Transverse colon (tissue), 4 donors: ENCODE data around the gene PPP1R1B.

Experiments used
- EP300 ChIP-seq: sonication (generic); formaldehyde crosslinking; IDR thresholded peaks from one replicate; pipeline ENCODE4 v1.6.1; 2017; ENCODE audit warnings: antibody characterized with exemption, low read depth
- POLR2AphosphoS5 ChIP-seq, 3 donors: sonication (generic); formaldehyde crosslinking; IDR thresholded peaks; one replicate each; pipeline ENCODE4 v1.6.1; 2016; ENCODE audit warnings: antibody characterized with exemption in 3 of 3
- TF ChIP-seq, protein P1 (sequence below), 5 experiments: fragments of 200-600 bp in 3 of 5; fragments of 450-650 bp in 2 of 5; sonication (generic) in 3 of 5; IDR thresholded peaks; 1 replicate in 2 of 5; 2 replicates in 3 of 5; pipeline ENCODE4 v1.5.1; 2016 to 2017; ENCODE audit warnings: antibody characterized with exemption in 5 of 5, inconsistent platforms in 3 of 5, mild to moderate bottlenecking in 2 of 5, moderate library complexity in 1 of 5

DNA sequence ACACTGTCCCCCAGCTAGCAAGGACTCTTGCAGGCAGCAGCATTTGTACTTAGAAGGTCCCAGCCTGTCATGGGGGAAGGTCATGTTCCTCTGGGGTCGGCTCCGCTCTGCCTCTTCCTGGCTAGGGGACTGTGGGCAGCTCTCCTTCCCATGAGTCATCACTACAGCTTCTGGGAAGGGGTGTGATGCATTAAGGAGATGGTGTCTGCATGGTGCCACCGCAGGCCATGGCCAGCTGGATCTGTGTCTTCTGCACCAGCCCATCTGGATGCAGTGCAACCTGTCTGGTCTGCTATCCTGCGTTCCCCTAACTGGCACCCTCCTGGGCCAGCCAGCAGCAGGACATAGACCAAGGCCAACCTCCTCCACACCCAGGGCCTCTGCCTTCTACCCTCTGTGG is 16.5 kb downstream of the PPP1R1B start:
- TF ChIP-seq, protein P1, sequence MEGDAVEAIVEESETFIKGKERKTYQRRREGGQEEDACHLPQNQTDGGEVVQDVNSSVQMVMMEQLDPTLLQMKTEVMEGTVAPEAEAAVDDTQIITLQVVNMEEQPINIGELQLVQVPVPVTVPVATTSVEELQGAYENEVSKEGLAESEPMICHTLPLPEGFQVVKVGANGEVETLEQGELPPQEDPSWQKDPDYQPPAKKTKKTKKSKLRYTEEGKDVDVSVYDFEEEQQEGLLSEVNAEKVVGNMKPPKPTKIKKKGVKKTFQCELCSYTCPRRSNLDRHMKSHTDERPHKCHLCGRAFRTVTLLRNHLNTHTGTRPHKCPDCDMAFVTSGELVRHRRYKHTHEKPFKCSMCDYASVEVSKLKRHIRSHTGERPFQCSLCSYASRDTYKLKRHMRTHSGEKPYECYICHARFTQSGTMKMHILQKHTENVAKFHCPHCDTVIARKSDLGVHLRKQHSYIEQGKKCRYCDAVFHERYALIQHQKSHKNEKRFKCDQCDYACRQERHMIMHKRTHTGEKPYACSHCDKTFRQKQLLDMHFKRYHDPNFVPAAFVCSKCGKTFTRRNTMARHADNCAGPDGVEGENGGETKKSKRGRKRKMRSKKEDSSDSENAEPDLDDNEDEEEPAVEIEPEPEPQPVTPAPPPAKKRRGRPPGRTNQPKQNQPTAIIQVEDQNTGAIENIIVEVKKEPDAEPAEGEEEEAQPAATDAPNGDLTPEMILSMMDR (IDR thresholded peaks at IDR 0.05), result no peak
- TF ChIP-seq POLR2AphosphoS5 (IDR thresholded peaks at IDR 0.05) (no peak), EP300 (no peak)
